Brain microvascular endothelial cell (primary cell): ENCODE measurements around the gene CALCOCO1.
"Not testable (repeated sequence)": the region's sequence is repeated elsewhere in the genome, so short reads cannot be mapped to it uniquely, and the experiment has no call there.

Experiments
- DNase-seq: peaks from one replicate; pipeline ENCODE4 v3.0.0-alpha.2; 2020
- H3K27ac ChIP-seq: fragments of 250-450 bp; sonication (Bioruptor Pico); 2 replicates; pipeline ENCODE4 v1.5.1; 2020; ENCODE audit warnings: mild to moderate bottlenecking, moderate library complexity
- H3K27me3 ChIP-seq: fragments of 250-450 bp; sonication (Bioruptor Pico); replicated peaks from 2 replicates; pipeline ENCODE4 v1.5.1; 2020; ENCODE audit warnings: mild to moderate bottlenecking
- H3K36me3 ChIP-seq: fragments of 250-450 bp; sonication (Bioruptor Pico); replicated peaks from 2 replicates; pipeline ENCODE4 v1.5.1; 2020; ENCODE audit warnings: mild to moderate bottlenecking
- H3K4me3 ChIP-seq: 2 replicates; pipeline ENCODE4 v1.5.1; 2011; ENCODE audit warnings: low read depth, mild to moderate bottlenecking, control low read depth, low read length, moderate library complexity
- in situ Hi-C: cut with HindIII; loops from 2 replicates; pipeline ENCODE4 v1.10.0; 2017; ENCODE audit warnings: low sequenced_read_pairs, low pct_ligation_motif_present
- TF ChIP-seq, protein P1 (sequence below): IDR thresholded peaks from 2 replicates; pipeline ENCODE4 v1.5.1; 2011; ENCODE audit warnings: low read depth, mild to moderate bottlenecking, moderate library complexity, low read length, control low read depth, inconsistent platforms; ENCODE audit errors: missing control alignments

Gene CALCOCO1

GRCh38 chr12:53688134-53688533 is 39.1 kb downstream of the CALCOCO1 start:
- Histone ChIP-seq H3K4me3 (no peak overlapping the region), H3K27me3 (peaks cover 3% of the 10 kb centered on the region), H3K27ac (no peak overlapping the region), H3K36me3 (no peaks in the 10 kb centered on the region)
- TF ChIP-seq, protein P1, sequence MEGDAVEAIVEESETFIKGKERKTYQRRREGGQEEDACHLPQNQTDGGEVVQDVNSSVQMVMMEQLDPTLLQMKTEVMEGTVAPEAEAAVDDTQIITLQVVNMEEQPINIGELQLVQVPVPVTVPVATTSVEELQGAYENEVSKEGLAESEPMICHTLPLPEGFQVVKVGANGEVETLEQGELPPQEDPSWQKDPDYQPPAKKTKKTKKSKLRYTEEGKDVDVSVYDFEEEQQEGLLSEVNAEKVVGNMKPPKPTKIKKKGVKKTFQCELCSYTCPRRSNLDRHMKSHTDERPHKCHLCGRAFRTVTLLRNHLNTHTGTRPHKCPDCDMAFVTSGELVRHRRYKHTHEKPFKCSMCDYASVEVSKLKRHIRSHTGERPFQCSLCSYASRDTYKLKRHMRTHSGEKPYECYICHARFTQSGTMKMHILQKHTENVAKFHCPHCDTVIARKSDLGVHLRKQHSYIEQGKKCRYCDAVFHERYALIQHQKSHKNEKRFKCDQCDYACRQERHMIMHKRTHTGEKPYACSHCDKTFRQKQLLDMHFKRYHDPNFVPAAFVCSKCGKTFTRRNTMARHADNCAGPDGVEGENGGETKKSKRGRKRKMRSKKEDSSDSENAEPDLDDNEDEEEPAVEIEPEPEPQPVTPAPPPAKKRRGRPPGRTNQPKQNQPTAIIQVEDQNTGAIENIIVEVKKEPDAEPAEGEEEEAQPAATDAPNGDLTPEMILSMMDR, result no peak
- in situ Hi-C loops, result no loop called here
- no peak for DNase-seq

GRCh38 chr12:53686436-53686835 is 40.8 kb downstream of the CALCOCO1 start:
- Histone ChIP-seq H3K36me3 (no peaks in the 10 kb centered on the region), H3K27ac (no peak overlapping the region), H3K4me3 (no peak overlapping the region), H3K27me3 (peaks cover 3% of the 10 kb centered on the region)
- TF ChIP-seq, protein P1, result no peak
- in situ Hi-C loops, result no loop called here
- DNase-seq, result no peak

DNA sequence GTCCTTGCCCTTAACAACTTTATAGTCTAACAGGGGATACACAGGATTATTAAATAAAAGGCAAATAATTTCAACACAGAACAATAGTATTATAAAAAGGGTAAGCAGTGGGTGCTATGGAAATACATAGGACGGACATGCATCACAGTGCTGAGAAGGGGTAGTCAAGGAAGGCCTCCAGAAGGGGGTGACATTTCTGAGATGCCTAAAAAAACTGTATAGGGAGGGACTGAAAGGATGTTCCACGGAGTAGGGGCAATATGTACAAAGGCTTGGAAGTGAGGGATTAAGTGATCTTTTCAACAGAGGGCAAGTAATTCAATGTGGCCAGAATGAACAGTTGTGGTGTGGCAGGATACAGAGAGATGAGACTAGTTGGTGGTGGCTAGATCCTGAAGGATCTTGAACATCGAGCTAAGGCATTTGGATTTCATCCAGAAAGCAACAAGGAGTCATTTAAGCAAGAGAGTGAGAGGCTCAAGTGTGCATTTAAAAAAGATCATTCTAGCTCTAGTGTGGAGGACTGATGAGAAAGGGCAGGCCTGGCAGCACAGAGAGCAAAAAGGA is 42.5 kb downstream of the CALCOCO1 start:
- Histone ChIP-seq H3K27me3 (peaks cover 1% of the 10 kb centered on the region), H3K36me3 (no peaks in the 10 kb centered on the region), H3K4me3 (no peak overlapping the region), H3K27ac (no peak overlapping the region)
- in situ Hi-C loops, result no loop called here
- TF ChIP-seq, protein P1, result no peak
- no peak for DNase-seq

DNA sequence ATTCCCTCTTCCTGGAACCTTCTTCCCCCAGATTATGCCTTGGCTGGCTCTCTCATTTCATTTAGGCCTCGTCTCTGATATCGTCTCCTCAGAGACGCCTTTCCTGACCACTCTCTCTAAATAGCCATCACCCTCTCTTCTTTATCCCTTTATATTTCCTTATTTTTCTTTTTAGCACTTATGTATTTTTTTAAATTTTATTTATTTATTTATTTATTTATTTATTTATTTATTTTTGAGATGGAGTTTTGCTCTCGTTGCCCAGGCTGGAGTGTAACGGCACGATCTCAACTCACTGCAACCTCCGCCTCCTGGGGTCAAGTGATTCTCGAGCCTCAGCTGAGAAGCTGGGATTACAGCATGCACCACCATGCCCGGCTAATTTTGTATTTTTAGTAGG is 43.3 kb downstream of the CALCOCO1 start:
- no peaks in the 10 kb centered on the region for H3K27me3 ChIP-seq
- no peak overlapping the region for H3K27ac ChIP-seq
- TF ChIP-seq, protein P1, result no peak
- no peaks in the 10 kb centered on the region for H3K36me3 ChIP-seq
- H3K4me3 ChIP-seq, result no peak overlapping the region
- in situ Hi-C loops, result no loop called here
- DNase-seq, result no peak

GRCh38 chr12:53683494-53683893 is 43.8 kb downstream of the CALCOCO1 start:
- Histone ChIP-seq H3K27ac (no peak overlapping the region), H3K4me3 (no peak overlapping the region), H3K36me3 (no peaks in the 10 kb centered on the region), H3K27me3 (no peaks in the 10 kb centered on the region)
- DNase-seq, result no peak
- TF ChIP-seq, protein P1, result no peak
- in situ Hi-C loops, result no loop called here

GRCh38 chr12:53680061-53680460 is 47.2 kb downstream of the CALCOCO1 start:
- DNase-seq, H3K4me3 ChIP-seq, H3K36me3 ChIP-seq, in situ Hi-C loops, H3K27ac ChIP-seq, H3K27me3 ChIP-seq: not testable (repeated sequence)
